ENCODE data around the gene RABEP2.
"Not testable (repeated sequence)": the region's sequence is repeated elsewhere in the genome, so short reads cannot be mapped to it uniquely, and the experiment has no call there.

The RABEP2 gene

DNA sequence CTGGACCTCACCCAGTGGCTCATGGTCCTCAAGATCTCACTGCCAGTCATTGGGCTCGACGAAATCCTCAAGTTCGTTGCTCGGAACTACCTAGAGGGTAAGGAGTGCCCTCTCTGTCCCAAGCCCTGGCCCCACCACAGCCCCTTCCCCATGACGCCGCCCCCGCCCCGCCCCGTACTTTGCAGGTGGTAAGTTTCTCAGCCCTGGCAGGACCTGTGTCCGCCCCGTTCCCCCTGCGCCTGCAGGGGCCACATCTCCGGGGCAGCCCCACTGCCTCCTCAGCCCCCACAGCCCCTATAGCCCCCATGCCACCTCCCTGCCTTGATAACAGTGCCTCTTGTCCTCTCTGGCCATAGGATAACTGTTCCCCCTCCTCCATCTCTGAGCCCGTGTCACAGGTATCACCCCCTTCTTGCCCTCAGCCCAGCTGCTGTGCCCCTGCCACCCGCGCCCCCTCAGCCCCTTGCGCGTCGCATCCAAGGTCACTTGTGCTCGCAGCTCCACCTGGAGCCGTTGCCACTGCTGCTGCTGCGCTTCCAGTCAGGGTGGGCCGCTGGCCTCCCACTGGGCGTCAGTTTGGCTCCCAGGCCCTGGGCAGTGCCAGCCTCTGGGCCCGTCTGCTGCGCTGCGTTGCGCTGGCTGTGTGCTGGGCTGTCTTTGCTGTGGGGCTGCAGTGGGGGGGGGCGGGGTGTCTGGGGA is 21.5 kb downstream of the RABEP2 start:
- no peak for DNase-seq (ENCODE audit: low read depth in 2 of 2)

DNA sequence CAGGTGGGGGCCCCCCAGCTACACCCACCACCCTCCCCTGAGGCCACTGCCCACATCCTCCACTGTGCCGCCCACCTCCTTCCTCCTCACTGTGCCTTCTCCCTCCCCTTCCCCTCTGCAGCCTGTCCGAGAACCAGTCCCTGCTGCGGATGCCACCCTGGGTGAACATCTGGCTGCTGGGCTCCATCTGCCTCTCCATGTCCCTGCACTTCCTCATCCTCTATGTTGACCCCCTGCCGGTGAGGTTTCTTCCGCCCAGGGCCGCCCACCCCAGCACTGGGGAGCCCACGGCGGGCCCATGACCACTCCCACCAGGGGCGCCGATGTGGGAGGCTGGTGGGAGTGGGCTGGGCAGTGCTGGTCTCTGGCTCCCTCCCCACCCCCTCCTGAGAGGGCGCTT is 22.1 kb downstream of the RABEP2 start:
- DNase-seq (ENCODE audit: low read depth in 2 of 2), result no peak

- DNase-seq (ENCODE audit: low read depth in 2 of 2), result no peak
These were observed 23.2 kb downstream of the RABEP2 start for GRCh38 chr16:28901862-28902261.

DNA sequence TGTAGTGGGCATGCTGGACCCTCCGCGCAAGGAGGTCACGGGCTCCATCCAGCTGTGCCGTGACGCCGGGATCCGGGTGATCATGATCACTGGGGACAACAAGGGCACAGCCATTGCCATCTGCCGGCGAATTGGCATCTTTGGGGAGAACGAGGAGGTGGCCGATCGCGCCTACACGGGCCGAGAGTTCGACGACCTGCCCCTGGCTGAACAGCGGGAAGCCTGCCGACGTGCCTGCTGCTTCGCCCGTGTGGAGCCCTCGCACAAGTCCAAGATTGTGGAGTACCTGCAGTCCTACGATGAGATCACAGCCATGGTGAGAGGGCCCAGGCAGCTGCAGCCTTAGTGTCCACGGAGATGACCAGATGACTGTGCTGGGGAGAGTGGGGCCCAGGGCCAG is 24.4 kb downstream of the RABEP2 start:
- DNase-seq (ENCODE audit: low read depth in 2 of 2), result no peak

- DNase-seq (ENCODE audit: low read depth in 2 of 2), result no peak
These were observed 25.0 kb downstream of the RABEP2 start for GRCh38 chr16:28899882-28900590.

GRCh38 chr16:28898942-28899341 is 26.1 kb downstream of the RABEP2 start:
- no peak for DNase-seq (ENCODE audit: low read depth in 2 of 2)

DNA sequence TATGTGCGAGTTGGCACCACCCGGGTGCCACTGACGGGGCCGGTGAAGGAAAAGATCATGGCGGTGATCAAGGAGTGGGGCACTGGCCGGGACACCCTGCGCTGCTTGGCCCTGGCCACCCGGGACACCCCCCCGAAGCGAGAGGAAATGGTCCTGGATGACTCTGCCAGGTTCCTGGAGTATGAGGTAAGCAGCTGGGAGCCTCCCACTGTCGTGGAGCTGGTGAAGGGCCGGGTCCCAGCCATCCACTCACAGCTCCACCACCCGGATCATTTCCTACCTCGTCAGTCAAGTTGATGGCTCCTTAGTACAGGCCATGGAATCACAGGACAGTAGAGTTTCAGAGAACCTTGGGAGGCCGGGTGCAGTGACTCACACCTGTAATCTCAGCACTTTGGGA is 26.8 kb downstream of the RABEP2 start:
- DNase-seq (ENCODE audit: low read depth in 2 of 2), result no peak

DNA sequence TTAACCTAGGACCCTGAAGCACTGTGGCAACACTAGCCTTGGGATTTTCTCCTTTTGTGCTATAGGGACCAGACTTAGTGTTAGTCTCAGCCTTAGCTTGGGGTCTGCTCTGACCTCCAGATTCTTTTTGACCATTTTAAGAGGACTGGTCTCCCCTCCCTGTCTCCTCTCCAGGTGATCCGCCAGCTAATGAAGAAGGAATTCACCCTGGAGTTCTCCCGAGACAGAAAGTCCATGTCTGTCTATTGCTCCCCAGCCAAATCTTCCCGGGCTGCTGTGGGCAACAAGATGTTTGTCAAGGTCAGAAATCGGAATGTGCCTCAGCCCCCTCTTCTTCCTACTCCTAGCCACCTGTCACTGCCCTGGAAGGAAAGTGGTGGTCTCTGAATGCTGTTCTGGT is 27.2 kb downstream of the RABEP2 start:
- DNase-seq (ENCODE audit: low read depth in 2 of 2), result no peak

GRCh38 chr16:28895609-28896008 is 29.4 kb downstream of the RABEP2 start:
- no peak for DNase-seq (ENCODE audit: low read depth in 2 of 2)

- no peak for DNase-seq (ENCODE audit: low read depth in 2 of 2)
These were observed 31.7 kb downstream of the RABEP2 start for GRCh38 chr16:28893291-28893690.

DNA sequence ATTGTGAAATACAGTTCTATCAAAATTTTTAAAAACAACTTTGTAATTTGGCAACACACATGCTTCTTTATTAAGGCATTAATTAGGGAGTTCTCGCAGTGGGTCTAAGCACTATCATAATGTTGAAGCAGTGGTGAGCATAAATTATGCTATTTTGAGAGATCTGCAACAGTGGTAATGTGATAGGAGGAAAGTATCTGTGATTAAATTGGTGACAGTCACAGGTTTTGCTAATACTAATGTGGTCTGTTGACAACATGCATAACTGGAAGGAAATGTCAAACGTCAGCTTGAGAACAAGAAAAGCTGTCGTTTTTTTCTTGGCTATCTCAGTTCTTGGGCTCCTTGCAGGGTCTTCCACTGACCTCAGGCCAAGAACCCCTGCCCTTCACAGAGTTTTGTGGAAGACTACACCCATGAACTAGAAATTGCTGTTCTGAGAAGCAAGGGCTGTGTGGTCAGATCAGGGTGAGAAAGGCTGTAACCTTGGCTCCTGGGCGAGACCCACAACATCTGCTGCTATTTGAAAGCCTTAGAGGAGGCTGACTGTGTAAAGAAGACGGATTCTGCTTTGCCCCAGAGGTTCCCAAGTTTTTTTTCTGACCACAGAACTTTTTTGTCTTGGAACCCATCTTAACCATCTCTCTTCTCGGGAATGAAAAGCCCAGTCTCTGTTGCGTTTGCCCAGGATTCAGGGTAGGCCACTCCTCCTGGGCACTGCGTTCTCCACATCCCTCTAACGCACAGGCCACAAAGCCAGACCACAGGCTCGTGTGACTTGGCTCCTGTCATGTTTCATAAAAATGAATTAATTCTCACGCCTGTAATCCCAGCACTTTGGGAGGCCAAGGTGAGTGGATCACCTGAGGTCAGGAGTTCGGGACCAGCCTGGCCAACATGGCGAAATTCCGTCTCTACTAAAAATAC is 32.8 kb downstream of the RABEP2 start:
- no peak for DNase-seq (ENCODE audit: low read depth in 2 of 2)

DNA sequence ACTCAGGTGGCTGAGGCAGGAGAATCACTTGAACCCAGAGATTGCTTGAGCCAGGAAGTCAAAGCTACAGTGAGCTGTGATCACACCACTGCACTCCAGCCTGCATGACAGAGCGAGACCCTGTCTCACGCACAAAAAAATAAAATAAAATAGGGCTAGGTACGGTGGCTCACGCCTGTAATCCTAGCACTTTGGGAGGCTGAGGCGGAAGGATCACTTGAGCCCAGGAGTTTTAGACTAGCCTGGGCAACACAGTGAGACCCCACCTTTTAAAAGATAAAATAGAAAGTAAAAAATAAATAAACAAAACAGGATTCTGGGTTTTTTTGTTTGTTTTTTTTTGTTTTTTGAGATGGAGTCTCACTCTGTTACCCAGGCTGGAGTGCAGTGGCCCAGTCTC is 34.7 kb downstream of the RABEP2 start:
- DNase-seq (ENCODE audit: low read depth in 2 of 2), result not testable (repeated sequence)

DNA sequence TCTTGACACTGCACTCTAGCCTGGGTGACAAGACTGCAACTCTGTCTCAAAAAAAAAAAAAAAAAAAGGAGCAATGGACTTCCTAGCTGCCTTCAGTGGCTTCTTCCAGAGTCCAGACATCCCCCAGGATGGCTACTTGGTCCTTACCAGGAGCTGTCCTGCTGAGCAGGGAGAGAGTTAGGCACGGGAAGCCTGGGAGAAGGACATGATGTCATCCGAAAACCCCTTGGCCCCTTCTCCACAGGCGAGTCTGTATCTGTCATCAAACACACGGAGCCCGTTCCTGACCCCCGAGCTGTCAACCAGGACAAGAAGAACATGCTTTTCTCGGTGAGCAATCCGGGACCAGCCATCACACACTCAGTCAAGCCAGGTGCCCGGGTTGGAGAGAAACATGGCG is 38.1 kb downstream of the RABEP2 start:
- DNase-seq (ENCODE audit: low read depth in 2 of 2), result no peak

GRCh38 chr16:28884045-28884444 is 41.0 kb downstream of the RABEP2 start:
- no peak for DNase-seq (ENCODE audit: low read depth in 2 of 2)

- DNase-seq (ENCODE audit: low read depth in 2 of 2), result no peak
These were observed 41.6 kb downstream of the RABEP2 start for GRCh38 chr16:28883221-28883996.

DNA sequence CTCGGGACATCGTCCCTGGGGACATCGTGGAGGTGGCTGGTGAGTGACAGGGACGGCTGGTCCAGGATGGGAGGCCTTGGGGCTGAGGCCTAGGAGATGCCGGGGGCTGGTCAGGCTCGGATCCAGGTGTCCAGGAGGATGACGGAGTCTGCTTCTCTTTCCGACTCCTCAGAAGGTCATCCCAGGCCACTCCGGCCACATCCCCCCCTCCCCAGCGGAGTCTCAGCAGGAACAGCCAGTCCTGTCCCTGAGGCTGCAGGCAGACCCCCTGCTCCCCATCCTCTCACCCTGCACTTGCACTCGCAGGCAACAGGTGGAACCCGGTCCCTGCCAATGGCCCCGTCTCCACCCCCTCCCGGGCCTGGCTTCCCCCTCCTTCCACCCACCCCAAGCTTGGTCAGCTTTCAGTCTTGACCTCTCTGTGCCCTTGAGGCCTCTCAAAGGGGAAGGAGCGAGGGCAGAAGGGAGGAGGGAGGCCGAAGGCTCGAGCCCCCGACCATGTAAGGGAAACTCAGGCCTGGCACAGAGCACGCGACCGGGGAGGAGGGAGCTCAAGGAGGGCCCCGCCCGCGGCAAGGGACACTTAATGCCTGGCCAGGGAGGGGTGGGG is 42.4 kb downstream of the RABEP2 start:
- no peak for DNase-seq (ENCODE audit: low read depth in 2 of 2)

DNA sequence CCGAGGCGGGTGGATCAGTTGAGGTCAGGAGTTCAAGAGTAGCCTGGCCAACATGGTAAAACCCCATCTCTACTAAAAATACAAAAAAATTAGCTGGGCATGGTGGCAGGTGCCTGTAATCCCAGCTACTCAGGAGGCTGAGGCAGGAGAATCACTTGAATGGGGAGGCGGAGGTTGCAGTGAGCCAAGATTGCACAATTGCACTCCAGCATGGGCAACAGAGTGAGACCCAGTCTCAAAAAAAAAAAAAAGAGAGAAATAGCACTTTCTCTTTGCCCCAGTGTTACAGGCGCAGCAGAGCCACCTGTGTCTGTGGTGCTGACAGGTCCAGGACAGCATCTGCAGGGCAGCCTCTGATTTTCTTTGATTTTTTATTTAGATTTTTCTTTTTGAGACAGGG is 43.5 kb downstream of the RABEP2 start:
- DNase-seq (ENCODE audit: low read depth in 2 of 2), result not testable (repeated sequence)

DNA sequence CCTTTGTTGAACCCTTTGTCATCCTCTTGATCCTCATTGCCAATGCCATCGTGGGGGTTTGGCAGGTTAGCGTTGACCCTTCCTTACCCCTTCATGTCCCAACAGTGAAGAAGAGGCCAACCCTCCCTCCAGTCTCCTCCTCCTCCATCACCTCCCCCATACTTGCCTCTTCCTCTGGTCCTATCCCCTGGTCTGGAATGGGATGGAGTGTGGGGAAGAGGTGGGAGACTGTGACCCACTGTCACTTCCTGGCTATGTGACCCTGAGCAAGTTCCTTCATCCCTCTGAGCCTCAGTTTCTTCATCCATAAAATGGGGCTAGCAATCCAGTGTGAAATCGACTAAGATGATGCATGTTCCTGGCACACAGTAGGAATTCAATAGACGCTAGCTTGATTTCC is 44.1 kb downstream of the RABEP2 start:
- no peak for DNase-seq (ENCODE audit: low read depth in 2 of 2)

GRCh38 chr16:28880589-28880915 is 44.5 kb downstream of the RABEP2 start:
- no peak for DNase-seq (ENCODE audit: low read depth in 2 of 2)

DNA sequence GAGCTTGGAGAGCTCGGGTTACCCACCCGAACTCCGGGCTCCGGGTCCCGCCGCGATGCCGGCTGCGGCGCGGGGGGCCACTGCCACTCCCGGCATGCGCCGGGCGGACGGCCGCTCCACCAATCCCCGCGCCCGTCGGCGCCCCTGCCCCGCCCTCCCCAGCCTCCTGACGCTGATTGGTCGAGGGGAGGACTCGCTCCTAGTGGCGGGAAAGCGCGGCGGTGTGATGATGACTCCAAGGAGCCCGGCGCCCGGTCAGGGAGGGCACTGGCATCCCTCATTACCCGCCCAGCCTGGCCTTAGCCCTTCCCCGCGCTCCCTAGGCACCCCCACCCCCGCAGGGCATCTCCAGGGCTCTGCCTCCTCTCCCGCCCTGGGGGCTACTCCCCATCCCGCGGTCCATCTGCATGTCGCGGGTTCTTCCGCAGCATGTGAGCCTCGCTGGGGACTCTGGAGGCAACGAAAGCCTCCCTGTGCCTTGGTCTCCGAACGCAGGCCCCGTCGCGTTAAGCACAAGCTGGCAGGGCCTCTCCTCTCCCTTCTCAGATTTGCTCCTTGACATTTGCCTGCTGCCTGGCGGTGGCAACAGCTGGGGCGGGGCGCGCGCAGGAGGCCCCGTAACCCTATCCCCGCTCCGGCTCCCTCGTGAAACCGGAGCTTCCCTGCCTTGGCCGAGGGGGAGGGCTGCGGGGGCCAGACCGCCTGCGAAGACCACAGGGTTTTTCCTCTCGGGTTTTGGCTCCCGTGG is 45.0 kb downstream of the RABEP2 start:
- peak; percentile 78 to 81 for DNase-seq (ENCODE audit: low read depth in 2 of 2)

Data from stimulated activated CD8-positive, alpha-beta memory T cell treated with anti-CD3 and anti-CD28 coated beads, Interleukin-7, amount 100 ng/mL, for 1 hour (primary cell).